Measurements from ENCODE around the gene CDC25A. TPM values are rescaled to one million over a fixed set of nuclear protein-coding genes. Genes with fewer than 3 reads are reported as not detected.

Gene CDC25A
- total and polyA plus RNA-seq, 2 of the 8 experiments (the other 6 are each of a cell fraction or from before 2014, with no cell fraction given), result 20.7 to 62.1 TPM

GRCh38 chr3:48142316-48142870, 45.8 kb downstream of the CDC25A start:
- Histone ChIP-seq H3K27me3 (replicated peaks in 1 of 4; ENCODE audit: control insufficient read depth in 3 of 4, extremely low read depth in 1 of 4, insufficient read depth in 3 of 4, low read length in 3 of 4) (no peaks in the 10 kb centered on the region), H4K5ac (ENCODE audit: insufficient read length, low read depth, low read length) (no peak overlapping the region), H3K14ac (ENCODE audit: insufficient read length) (no peak overlapping the region), H3K23ac (ENCODE audit: insufficient read length) (no peak overlapping the region), H3K4me2 (ENCODE audit: insufficient read depth in 1 of 2, low read depth in 2 of 2, low read length in 2 of 2) (no peak overlapping the region), H2BK20ac (ENCODE audit: low read length) (no peak overlapping the region), H2AFZ (ENCODE audit: low read length) (no peak overlapping the region; the same call in 1 of the 2 replicates), H2BK5ac (ENCODE audit: low read depth, low read length) (0 out of 2 replicates have a peak overlapping the region, but pooled peaks have one; percentile 35), H3K23me2 (ENCODE audit: low read depth, low read length) (no peaks in the 10 kb centered on the region), H3K9ac (replicated peaks in 1 of 4; ENCODE audit: extremely low read depth in 1 of 4, low read depth in 3 of 4, low read length in 3 of 4) (no peak overlapping the region), H3K36me3 (ENCODE audit: control insufficient read depth in 2 of 4, insufficient read depth in 4 of 4, low read length in 3 of 4) (no peaks in the 10 kb centered on the region), H3K18ac (ENCODE audit: extremely low read depth, low read length) (peak overlapping the region; percentile 71; the same call in 1 of the 2 replicates), H2BK120ac (replicated peaks; ENCODE audit: low read depth, low read length) (peak overlapping the region; percentile 43), H2BK12ac (ENCODE audit: low read depth, low read length) (no peak overlapping the region), H3K4ac (replicated peaks; ENCODE audit: insufficient read length, low read depth, low read length) (peak overlapping the region; percentile 69), H4K20me1 (replicated peaks in 1 of 2; ENCODE audit: control insufficient read depth in 1 of 2, insufficient read depth in 2 of 2, low read length in 2 of 2) (no peaks in the 10 kb centered on the region), H2AK5ac (ENCODE audit: low read depth, low read length) (0 out of 2 replicates have a peak overlapping the region, but pooled peaks have one; percentile 13), H3K27ac (ENCODE audit: low read depth, low read length) (no peak overlapping the region), H3K4me1 (replicated peaks in 1 of 4; ENCODE audit: control insufficient read depth in 3 of 4, insufficient read depth in 4 of 4, low read length in 3 of 4) (peaks cover 0 to 4% (median 3%) of the 10 kb centered on the region in 4 experiments; a peak in 3 of 7 replicates), H3K4me3 (ENCODE audit: extremely low read depth in 1 of 4, insufficient read depth in 2 of 4, low read depth in 3 of 4, low read length in 4 of 4) (no peak overlapping the region), H3K79me2 (ENCODE audit: control insufficient read depth in 1 of 2, insufficient read depth in 2 of 2, low read length in 2 of 2) (no peaks in the 10 kb centered on the region), H3K56ac (replicated peaks; ENCODE audit: insufficient read length, low read depth, low read length) (no peak overlapping the region), H3K9me3 (ENCODE audit: insufficient read depth in 2 of 2, low read depth in 1 of 2, low read length in 1 of 2) (no peaks in the 10 kb centered on the region), H4K8ac (ENCODE audit: extremely low read depth, insufficient read depth, low read length) (peak overlapping the region; percentile 68), H3K79me1 (ENCODE audit: low read depth, low read length) (no peaks in the 10 kb centered on the region), H4K91ac (replicated peaks; ENCODE audit: insufficient read length, low read length) (peak overlapping the region; percentile 54), H2BK15ac (ENCODE audit: low read length) (peak overlapping the region; percentile 72; the same call in 1 of the 2 replicates)
- TF ChIP-seq ZNF274 (IDR thresholded peaks at IDR 0.05; ENCODE audit: borderline replicate concordance, extremely low read depth, low read length), result no peak
- no peak for TF ChIP-seq CBX8 (IDR thresholded peaks at IDR 0.05; ENCODE audit: borderline replicate concordance, low read depth, low read length)
- TF ChIP-seq TCF12 (IDR thresholded peaks at IDR 0.05; ENCODE audit: low read depth, low read length), result 0 out of 2 replicates have a peak, but pooled peaks have one; percentile 29
- TF ChIP-seq SIN3A (conservative IDR thresholded peaks at IDR 0.05 in 1 of 2, IDR thresholded peaks at IDR 0.05 in 1 of 2; ENCODE audit: low read depth in 1 of 2, low read length in 2 of 2), result no peak
- TF ChIP-seq NANOG (IDR thresholded peaks at IDR 0.05; ENCODE audit: insufficient read depth, low read depth, low read length, poor library complexity, severe bottlenecking), result no peak
- TF ChIP-seq BRCA1 (IDR thresholded peaks at IDR 0.05; ENCODE audit: low read depth, low read length), result no peak
- TF ChIP-seq NRF1 (IDR thresholded peaks at IDR 0.05; ENCODE audit: low read depth, low read length), result no peak
- no peak for DNase-seq (ENCODE audit: low read depth in 1 of 2, low spot score in 2 of 2)
- CTCF ChIA-PET (ENCODE audit: partially characterized antibody), result interaction anchor here (1.0 to 6.3 kb wide), 5 partner anchors 10 to 305 kb away, joined by 4 to 68 read pairs (median 8); no protein-coding TSS in a partner anchor
- 94% methylated on average over 11 of the region's 11 CpGs; no CpG with 5 or more reads in 1 of the 2 experiments for WGBS, 2 experiments (ENCODE audit: extremely low coverage in 1 of 2, insufficient coverage in 1 of 2, insufficient read length in 1 of 2, insufficient replicate concordance in 2 of 2, low coverage in 1 of 2, low lambda C conversion rate in 2 of 2, missing lambda C conversion rate in 1 of 2)
- POLR2A ChIA-PET (ENCODE audit: partially characterized antibody), result interaction anchor here (0.9 to 1.5 kb wide), 2 partner anchors 73 to 99 kb away, joined by 3 to 4 read pairs; partner anchors contain the start of gene ZNF589
- no peak for FAIRE-seq

All from H1 (cell line).